Endothelial cell of umbilical vein (primary cell): Measurements from ENCODE around the gene PEAK3. TPM values are rescaled to one million over a fixed set of nuclear protein-coding genes. Genes with fewer than 3 reads are reported as not detected.

Experiments
- BruUV-seq: library from RNA; stranded (reverse); fragments of 400-500 nt; replicated peaks from 2 replicates; lab custom pipeline; 2021; lab: Mats Ljungman, UMichigan
- CTCF ChIA-PET: fragments of 300-600, 350-600 bp; sonication (Branson Sonifier 250); formaldehyde crosslinking; loops from one replicate; lab custom pipeline; 2021; ENCODE audit warnings: antibody characterized with exemption, inconsistent platforms; lab: Charles Lee
- POLR2A ChIA-PET: fragments of 300-600, 350-600 bp; sonication (Branson Sonifier 250); formaldehyde crosslinking; loops from one replicate; lab custom pipeline; 2021; ENCODE audit warnings: antibody characterized with exemption, inconsistent platforms; lab: Charles Lee
- DNase-seq: peaks from one replicate; pipeline ENCODE4 v3.0.0-alpha.2; 2011; ENCODE audit warnings: low read depth, low spot score
- FAIRE-seq: peaks from 2 replicates; lab custom pipeline; 2011; peaks lifted over from hg19 to GRCh38; lab: Jason Lieb, UNC
- H2AFZ ChIP-seq: 2 replicates; pipeline ENCODE4 v1.6.0; 2012; ENCODE audit warnings: low read depth, low read length, control low read depth, inconsistent platforms
- H3K27ac ChIP-seq: 2 replicates; pipeline ENCODE4 v1.5.1; 2011; ENCODE audit warnings: low read depth, mild to moderate bottlenecking, control low read depth, low read length, moderate library complexity; ENCODE audit not compliant: insufficient read depth
- H3K27me3 ChIP-seq, 2 experiments: 2 replicates each; pipeline versions ENCODE4 v1.6.0 to v1.6.1; 2011; ENCODE audit warnings: low read length in 2 of 2, mixed read lengths in 1 of 2; ENCODE audit not compliant: control insufficient read depth in 2 of 2, insufficient read depth in 2 of 2
- H3K36me3 ChIP-seq, 2 experiments: 2 replicates in 1 of 2; 3 replicates in 1 of 2; pipeline ENCODE4 v1.5.1; 2011; ENCODE audit warnings: low read length in 2 of 2, mild to moderate bottlenecking in 1 of 2, moderate library complexity in 1 of 2; ENCODE audit not compliant: control insufficient read depth in 2 of 2, insufficient read depth in 2 of 2; ENCODE audit errors: extremely low read depth in 1 of 2
- H3K4me1 ChIP-seq: 3 replicates; pipeline ENCODE4 v1.5.1; 2011; ENCODE audit warnings: mild to moderate bottlenecking, low read length; ENCODE audit not compliant: control insufficient read depth, insufficient read depth; ENCODE audit errors: extremely low read depth
- H3K4me2 ChIP-seq: 2 replicates; pipeline ENCODE4 v1.6.1; 2011; ENCODE audit warnings: low read length, control low read depth, mixed read lengths; ENCODE audit not compliant: insufficient read depth
- H3K4me3 ChIP-seq, 3 experiments: fragments of 200-600 bp in 1 of 3; sonication (generic), shearing (Covaris generic) in 1 of 3; replicated peaks in 1 of 3; 2 replicates each; pipeline ENCODE4 v1.5.1; 2011 to 2016; ENCODE audit warnings: control low read depth in 3 of 3, low read length in 3 of 3, mild to moderate bottlenecking in 2 of 3, inconsistent platforms in 1 of 3, low read depth in 1 of 3, moderate library complexity in 1 of 3; ENCODE audit not compliant: insufficient read depth in 1 of 3
- H3K79me2 ChIP-seq: 2 replicates; pipeline ENCODE4 v1.6.0; 2012; ENCODE audit warnings: low read length, inconsistent platforms; ENCODE audit not compliant: control insufficient read depth, insufficient read depth
- H3K9ac ChIP-seq: replicated peaks from 2 replicates; pipeline ENCODE3; 2011; ENCODE audit warnings: low read length, control low read depth; ENCODE audit not compliant: insufficient read depth; ENCODE audit errors: extremely low read depth
- H3K9me1 ChIP-seq: replicated peaks from 3 replicates; pipeline ENCODE4 v1.6.0; 2011; ENCODE audit warnings: mild to moderate bottlenecking, low read length; ENCODE audit not compliant: control insufficient read depth, insufficient read depth; ENCODE audit errors: extremely low read depth
- H3K9me3 ChIP-seq: replicated peaks from 2 replicates; pipeline ENCODE4 v1.5.1; 2012; ENCODE audit warnings: low read length, inconsistent platforms; ENCODE audit not compliant: control insufficient read depth, insufficient read depth
- H4K20me1 ChIP-seq: replicated peaks from 2 replicates; pipeline ENCODE3; 2011; ENCODE audit warnings: mild to moderate bottlenecking, low read length; ENCODE audit not compliant: control insufficient read depth, insufficient read depth; ENCODE audit errors: extremely low read depth
- EZH2 ChIP-seq: IDR thresholded peaks from 2 replicates; pipeline ENCODE4 v1.6.1; 2012; ENCODE audit warnings: borderline replicate concordance, low read depth, mild to moderate bottlenecking, moderate library complexity, low read length, inconsistent platforms; ENCODE audit not compliant: severe bottlenecking
- FOS ChIP-seq: IDR thresholded peaks from 2 replicates; pipeline ENCODE4 v1.6.1; 2011; ENCODE audit warnings: mild to moderate bottlenecking, low read length, moderate library complexity, borderline replicate concordance; ENCODE audit not compliant: insufficient read depth
- JUN ChIP-seq: IDR thresholded peaks from 2 replicates; pipeline ENCODE4 v1.6.1; 2011; ENCODE audit warnings: borderline replicate concordance, low read depth; ENCODE audit not compliant: insufficient read length, insufficient read depth
- MYC ChIP-seq: IDR thresholded peaks from one replicate; pipeline ENCODE4 v1.6.1; 2011; ENCODE audit warnings: mild to moderate bottlenecking, low read depth, low read length
- POLR2AphosphoS5 ChIP-seq: IDR thresholded peaks from 2 replicates; pipeline ENCODE4 v1.6.1; 2012; ENCODE audit warnings: low read depth, mild to moderate bottlenecking, control low read depth, low read length, moderate library complexity; ENCODE audit not compliant: insufficient read depth
- dilution Hi-C: fragments of 300-500 bp; cut with MboI; formaldehyde crosslinking; loops from one replicate; pipeline ENCODE4 v1.15.0; 2019; ENCODE audit warnings: low sequenced_read_pairs; ENCODE audit not compliant: extremely low pct_ligation_motif_present
- intact Hi-C: fragments of 100-400 bp; cut with micrococcal nuclease; formaldehyde crosslinking; loops from one replicate; pipeline ENCODE4 v1.10.0; 2022
- polyA plus RNA-seq, 4 experiments: library from polyadenylated mRNA; depleted of rRNA in 3 of 4; stranded (reverse) in 3 of 4; unstranded in 1 of 4; fragments of >200 nt; gene quantifications; 2 replicates each; pipeline versions ENCODE4 v1.2.1 to v1.2.3, GENCODE V29; 2011 to 2012; ENCODE audit warnings: missing spikeins in 1 of 4
- total RNA-seq: library from RNA; stranded (reverse); gene quantifications from 2 replicates; pipeline ENCODE4 v1.2.3, GENCODE V29; 2021
- TF ChIP-seq, protein P1 (sequence below), 2 donors: IDR thresholded peaks; 1 replicate in 1 of 2; 2 replicates in 1 of 2; pipeline ENCODE4 v1.5.1; 2011; ENCODE audit warnings: low read length in 2 of 2, mild to moderate bottlenecking in 2 of 2, moderate library complexity in 2 of 2, control low read depth in 1 of 2, inconsistent platforms in 1 of 2, low read depth in 1 of 2; ENCODE audit not compliant: insufficient read depth in 1 of 2; ENCODE audit errors: extremely low read depth in 1 of 2

The PEAK3 gene
- total and polyA plus RNA-seq, 2 donors (not counting 3 experiments of a cell fraction or from before 2014, with no cell fraction given), result 0.03 TPM; not detected in 1

DNA sequence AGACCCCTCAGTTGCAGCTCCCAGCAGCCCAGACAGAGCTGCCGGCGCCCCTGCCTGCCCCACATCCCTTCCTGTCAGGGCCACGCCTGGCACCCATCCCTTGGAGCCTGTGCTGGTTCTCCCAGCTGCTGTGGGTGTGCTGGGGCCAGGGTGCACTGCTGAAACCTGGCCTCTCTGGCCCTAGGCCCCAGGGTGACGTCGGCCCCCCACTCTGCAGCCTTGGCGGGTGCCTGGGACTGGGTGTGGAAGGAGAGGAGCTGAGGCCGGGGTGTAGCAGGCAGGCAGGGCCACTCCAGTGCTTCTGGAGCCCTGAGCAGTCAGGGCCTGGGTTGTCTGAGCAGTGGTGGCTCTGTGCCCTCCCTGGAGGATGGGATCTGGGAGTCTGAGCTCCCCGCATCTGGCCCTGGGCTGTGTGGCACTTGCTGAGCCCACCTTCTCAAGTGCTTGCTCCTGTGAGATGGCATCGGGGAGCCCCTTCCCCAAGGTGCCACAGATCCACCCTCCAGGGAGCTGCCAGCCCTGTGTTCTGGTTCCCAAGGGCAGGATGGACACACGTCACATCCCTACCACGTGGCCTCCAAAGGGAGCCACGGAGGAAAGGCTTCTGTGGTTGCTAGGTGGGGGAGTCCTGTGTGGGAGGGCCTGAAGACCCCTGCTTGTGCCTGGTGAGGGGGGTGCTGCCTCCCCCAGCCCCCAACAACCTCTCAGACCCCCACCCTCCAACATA, 51.0 kb downstream of the PEAK3 start:
- peaks cover 0 to 35% of the 10 kb centered on the region in 2 experiments for H3K36me3 ChIP-seq
- intact Hi-C loops, result no loop called here
- H3K27me3 ChIP-seq, result no peaks in the 10 kb centered on the region
- H3K4me1 ChIP-seq, result peaks cover 4% of the 10 kb centered on the region
- no peaks in the 10 kb centered on the region for H3K9me3 ChIP-seq
- H3K9me1 ChIP-seq, result no peaks in the 10 kb centered on the region
- H3K9ac ChIP-seq, result no peak overlapping the region
- DNase-seq (no peak), FAIRE-seq (no peak)
- no peak overlapping the region for H2AFZ ChIP-seq
- BruUV-seq, result no TSS peak
- H3K27ac ChIP-seq, result no peak overlapping the region
- POLR2A ChIA-PET, result interaction anchor here (0.5 kb wide), 1 partner anchor 73 kb away, joined by 3 read pairs; no protein-coding TSS in a partner anchor
- TF ChIP-seq FOS (no peak), MYC (no peak), EZH2 (no peak), POLR2AphosphoS5 (no peak), JUN (no peak)
- TF ChIP-seq, protein P1, sequence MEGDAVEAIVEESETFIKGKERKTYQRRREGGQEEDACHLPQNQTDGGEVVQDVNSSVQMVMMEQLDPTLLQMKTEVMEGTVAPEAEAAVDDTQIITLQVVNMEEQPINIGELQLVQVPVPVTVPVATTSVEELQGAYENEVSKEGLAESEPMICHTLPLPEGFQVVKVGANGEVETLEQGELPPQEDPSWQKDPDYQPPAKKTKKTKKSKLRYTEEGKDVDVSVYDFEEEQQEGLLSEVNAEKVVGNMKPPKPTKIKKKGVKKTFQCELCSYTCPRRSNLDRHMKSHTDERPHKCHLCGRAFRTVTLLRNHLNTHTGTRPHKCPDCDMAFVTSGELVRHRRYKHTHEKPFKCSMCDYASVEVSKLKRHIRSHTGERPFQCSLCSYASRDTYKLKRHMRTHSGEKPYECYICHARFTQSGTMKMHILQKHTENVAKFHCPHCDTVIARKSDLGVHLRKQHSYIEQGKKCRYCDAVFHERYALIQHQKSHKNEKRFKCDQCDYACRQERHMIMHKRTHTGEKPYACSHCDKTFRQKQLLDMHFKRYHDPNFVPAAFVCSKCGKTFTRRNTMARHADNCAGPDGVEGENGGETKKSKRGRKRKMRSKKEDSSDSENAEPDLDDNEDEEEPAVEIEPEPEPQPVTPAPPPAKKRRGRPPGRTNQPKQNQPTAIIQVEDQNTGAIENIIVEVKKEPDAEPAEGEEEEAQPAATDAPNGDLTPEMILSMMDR (IDR thresholded peaks at IDR 0.05; ENCODE audit: extremely low read depth in 1 of 2, insufficient read depth in 1 of 2, low read depth in 1 of 2, low read length in 2 of 2), result no peak
- H3K79me2 ChIP-seq, result peaks cover 28% of the 10 kb centered on the region
- CTCF ChIA-PET, result interaction anchor here (1.9 to 3.0 kb wide), 2 partner anchors 10 to 75 kb away, joined by 4 to 17 read pairs; no protein-coding TSS in a partner anchor
- H3K4me3 ChIP-seq, result no peak overlapping the region
- dilution Hi-C loops, result no loop called here
- H3K4me2 ChIP-seq, result no peak overlapping the region
- H4K20me1 ChIP-seq, result no peaks in the 10 kb centered on the region
